Thyroid gland (tissue), 4 donors: ENCODE measurements around the gene COL6A2. TPM values are rescaled to one million over a fixed set of nuclear protein-coding genes. Genes with fewer than 3 reads are reported as not detected.

ENCODE experiments used
- DNase-seq, 2 donors: peaks; one replicate each; pipeline ENCODE4 v3.0.0-alpha.2; 2019
- H3K27ac ChIP-seq, 3 donors: fragments of 200-600 bp; sonication (generic); 1 replicate in 2 of 3; 2 replicates in 1 of 3; pipeline ENCODE4 v1.5.1; 2016 to 2019; ENCODE audit warnings: mild to moderate bottlenecking in 1 of 3, moderate library complexity in 1 of 3
- H3K27me3 ChIP-seq: fragments of 200-600 bp; sonication (generic); one replicate; pipeline ENCODE4 v1.5.1; 2019
- H3K36me3 ChIP-seq, 2 donors: fragments of 200-600 bp; sonication (generic); one replicate each; pipeline ENCODE4 v1.5.1; 2016 to 2019
- H3K4me1 ChIP-seq, 2 donors: fragments of 200-600 bp; sonication (generic); one replicate each; pipeline ENCODE4 v1.5.1; 2017 to 2019
- H3K4me3 ChIP-seq, 3 donors: fragments of 200-600 bp; sonication (generic); replicated peaks in 1 of 3; 1 replicate in 2 of 3; 2 replicates in 1 of 3; pipeline ENCODE4 v1.5.1; 2016; ENCODE audit warnings: mild to moderate bottlenecking in 1 of 3
- H3K9me3 ChIP-seq: fragments of 200-600 bp; sonication (generic); one replicate; pipeline ENCODE4 v1.5.1; 2017
- POLR2A ChIP-seq, 2 donors: fragments of 450-650 bp; IDR thresholded peaks; one replicate each; pipeline ENCODE4 v1.6.1; 2017; ENCODE audit warnings: antibody characterized with exemption in 2 of 2, mild to moderate bottlenecking in 2 of 2, moderate library complexity in 1 of 2
- WGBS, 2 donors: methylation state at CpG; one replicate each; pipeline ENCODE4 v1.1.5; 2017; 5-methylcytosine and 5-hydroxymethylcytosine counted together
- intact Hi-C: fragments of 100-400 bp; cut with DNase I; formaldehyde crosslinking; loops from one replicate; pipeline ENCODE4 v1.15.1; 2023
- total RNA-seq, 4 donors: library from RNA; depleted of rRNA; stranded (reverse); fragments of >200 nt; gene quantifications; one replicate each; pipeline ENCODE4 v1.2.3, GENCODE V29; 2016
- TF ChIP-seq, protein P1 (sequence below), 6 experiments: fragments of 200-600 bp in 3 of 6; fragments of 450-650 bp in 3 of 6; sonication (generic) in 3 of 6; IDR thresholded peaks; one replicate each; pipeline ENCODE4 v1.5.1; 2016 to 2019; ENCODE audit warnings: antibody characterized with exemption in 6 of 6, mild to moderate bottlenecking in 2 of 6, inconsistent platforms in 1 of 6, moderate library complexity in 1 of 6

COL6A2 gene
- total RNA-seq, 4 donors from 2014 or later: 79.4 to 191 (median 172) TPM

DNA sequence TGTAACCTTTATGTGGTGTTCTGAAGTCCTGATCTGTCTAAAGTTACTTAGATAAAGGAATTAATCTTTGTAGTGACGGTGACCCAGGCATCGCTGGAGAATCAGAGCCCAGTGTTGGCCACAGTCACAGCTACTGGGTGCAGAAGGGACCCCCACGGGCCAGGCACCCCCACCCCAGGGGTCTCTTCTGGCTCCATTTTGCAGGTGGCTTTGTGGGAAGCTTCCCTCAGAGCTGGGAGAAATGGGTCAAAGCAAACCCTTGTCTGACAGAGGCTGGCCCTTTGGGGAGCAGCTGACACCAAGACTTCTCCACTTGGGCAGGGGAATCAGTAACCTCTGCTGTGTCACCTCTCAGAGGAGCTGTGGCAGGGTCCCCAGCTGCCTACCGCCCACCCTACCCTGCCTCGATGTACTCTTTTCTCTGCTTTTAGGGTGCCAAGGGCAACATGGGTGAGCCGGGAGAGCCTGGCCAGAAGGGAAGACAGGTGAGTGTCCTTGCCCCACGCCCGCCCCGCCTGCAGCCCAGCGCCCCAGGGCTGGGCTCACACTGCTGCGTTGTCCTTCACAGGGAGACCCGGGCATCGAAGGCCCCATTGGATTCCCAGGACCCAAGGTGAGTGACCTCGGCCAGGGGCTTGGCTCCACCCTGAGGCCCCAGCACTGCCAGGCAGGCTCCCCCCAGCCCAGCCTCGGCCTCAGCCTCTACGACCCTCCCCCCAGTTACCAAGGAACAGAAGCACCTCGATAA is 17.7 kb downstream of the COL6A2 start:
- no peaks in the 10 kb centered on the region for H3K9me3 ChIP-seq
- no peak overlapping the region for H3K27ac ChIP-seq
- no peak for TF ChIP-seq POLR2A (IDR thresholded peaks at IDR 0.05)
- TF ChIP-seq, protein P1, sequence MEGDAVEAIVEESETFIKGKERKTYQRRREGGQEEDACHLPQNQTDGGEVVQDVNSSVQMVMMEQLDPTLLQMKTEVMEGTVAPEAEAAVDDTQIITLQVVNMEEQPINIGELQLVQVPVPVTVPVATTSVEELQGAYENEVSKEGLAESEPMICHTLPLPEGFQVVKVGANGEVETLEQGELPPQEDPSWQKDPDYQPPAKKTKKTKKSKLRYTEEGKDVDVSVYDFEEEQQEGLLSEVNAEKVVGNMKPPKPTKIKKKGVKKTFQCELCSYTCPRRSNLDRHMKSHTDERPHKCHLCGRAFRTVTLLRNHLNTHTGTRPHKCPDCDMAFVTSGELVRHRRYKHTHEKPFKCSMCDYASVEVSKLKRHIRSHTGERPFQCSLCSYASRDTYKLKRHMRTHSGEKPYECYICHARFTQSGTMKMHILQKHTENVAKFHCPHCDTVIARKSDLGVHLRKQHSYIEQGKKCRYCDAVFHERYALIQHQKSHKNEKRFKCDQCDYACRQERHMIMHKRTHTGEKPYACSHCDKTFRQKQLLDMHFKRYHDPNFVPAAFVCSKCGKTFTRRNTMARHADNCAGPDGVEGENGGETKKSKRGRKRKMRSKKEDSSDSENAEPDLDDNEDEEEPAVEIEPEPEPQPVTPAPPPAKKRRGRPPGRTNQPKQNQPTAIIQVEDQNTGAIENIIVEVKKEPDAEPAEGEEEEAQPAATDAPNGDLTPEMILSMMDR (IDR thresholded peaks at IDR 0.05): no peak
- H3K27me3 ChIP-seq: no peaks in the 10 kb centered on the region
- intact Hi-C loops: no loop called here
- H3K36me3 ChIP-seq: peaks cover 12% of the 10 kb centered on the region in 2 donors
- WGBS, 2 donors: 91 to 94% methylated on average over 14 to 15 of the region's 17 CpGs
- peak in 1 of 2 donors; percentile 0 for DNase-seq
- H3K4me3 ChIP-seq: no peak overlapping the region
- no peaks in the 10 kb centered on the region for H3K4me1 ChIP-seq

- 90% methylated on average over 7 to 20 of the region's 20 CpGs for WGBS, 2 donors
- H3K27ac ChIP-seq: no peak overlapping the region
- no peaks in the 10 kb centered on the region for H3K9me3 ChIP-seq
- no peaks in the 10 kb centered on the region for H3K27me3 ChIP-seq
- intact Hi-C loops: no loop called here
- H3K36me3 ChIP-seq: peaks cover 12 to 17% of the 10 kb centered on the region in 2 donors
- no peaks in the 10 kb centered on the region for H3K4me1 ChIP-seq
- H3K4me3 ChIP-seq: no peak overlapping the region
- no peak for TF ChIP-seq POLR2A (IDR thresholded peaks at IDR 0.05)
- TF ChIP-seq, protein P1 (IDR thresholded peaks at IDR 0.05): no peak
- peak in 1 of 2 donors; percentile 0 for DNase-seq
Measured at GRCh38 chr21:46116189-46116775, 18.4 kb downstream of the COL6A2 start.

GRCh38 chr21:46116776-46117585 is 19.1 kb downstream of the COL6A2 start:
- Histone ChIP-seq H3K4me1 (no peaks in the 10 kb centered on the region), H3K27me3 (no peaks in the 10 kb centered on the region), H3K4me3 (no peak overlapping the region), H3K36me3 (peaks cover 12 to 20% of the 10 kb centered on the region in 2 donors), H3K9me3 (no peaks in the 10 kb centered on the region), H3K27ac (no peak overlapping the region)
- intact Hi-C loops: no loop called here
- 85 to 91% methylated on average over 6 to 15 of the region's 24 CpGs for WGBS, 2 donors
- TF ChIP-seq, protein P1 (IDR thresholded peaks at IDR 0.05): no peak
- TF ChIP-seq POLR2A (IDR thresholded peaks at IDR 0.05): no peak
- DNase-seq: peak in 1 of 2 donors; percentile 0

DNA sequence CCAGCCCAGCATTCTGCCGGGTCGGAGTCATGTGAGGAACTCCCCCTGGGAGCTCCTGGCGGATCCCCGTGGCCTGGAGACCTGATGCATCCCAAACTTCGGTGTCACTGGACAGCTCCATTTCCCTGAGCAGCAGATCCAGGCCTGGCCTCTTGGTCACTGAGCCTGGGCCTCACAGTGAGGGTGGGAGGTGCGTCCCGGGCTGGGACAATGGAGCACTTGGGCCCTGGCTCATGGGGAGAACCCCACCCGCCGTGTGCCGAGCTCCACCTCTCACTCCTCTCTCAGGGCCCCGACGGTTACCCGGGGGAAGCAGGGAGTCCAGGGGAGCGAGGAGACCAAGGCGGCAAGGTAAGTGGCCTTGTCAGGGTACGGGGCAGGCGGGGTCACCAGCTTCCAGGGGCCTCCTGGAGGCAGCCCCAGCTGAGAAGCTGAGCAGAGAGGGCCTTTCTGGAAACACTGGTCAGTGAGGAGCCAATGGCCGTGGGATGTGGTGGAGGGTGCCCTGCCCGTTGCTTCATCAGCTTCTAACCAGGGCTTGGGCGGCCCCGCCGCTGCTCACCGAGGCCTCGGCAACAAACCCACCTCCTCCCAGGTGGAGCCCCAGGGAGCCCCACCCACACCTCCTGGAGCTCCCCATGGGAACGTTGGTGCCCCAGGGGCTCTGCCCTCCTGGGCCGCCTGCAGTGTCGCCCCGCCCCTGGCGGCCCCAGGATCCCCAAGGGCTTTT is 19.8 kb downstream of the COL6A2 start:
- intact Hi-C loops: no loop called here
- DNase-seq: peak in 1 of 2 donors; percentile 0
- Histone ChIP-seq H3K4me3 (no peak overlapping the region), H3K4me1 (no peaks in the 10 kb centered on the region), H3K27ac (no peak overlapping the region), H3K36me3 (peaks cover 7 to 20% of the 10 kb centered on the region in 2 donors), H3K9me3 (no peaks in the 10 kb centered on the region), H3K27me3 (no peaks in the 10 kb centered on the region)
- 84 to 92% methylated on average over 15 to 17 of the region's 29 CpGs for WGBS, 2 donors
- no peak for TF ChIP-seq POLR2A (IDR thresholded peaks at IDR 0.05)
